IMR-90 (cell line): ENCODE data around the gene SIRT5.

Source experiments
- BHLHE40 ChIP-seq: fragments of 150-350 bp; IDR thresholded peaks from 2 replicates; pipeline ENCODE4 v1.6.1; 2016; ENCODE audit warnings: mild to moderate bottlenecking, low read depth, low read length
- MXI1 ChIP-seq: IDR thresholded peaks from 2 replicates; pipeline ENCODE4 v1.6.1; 2012; ENCODE audit warnings: low read depth, mild to moderate bottlenecking, low read length, moderate library complexity, borderline replicate concordance
- POLR2A ChIP-seq: IDR thresholded peaks from 2 replicates; pipeline ENCODE4 v1.6.1; 2012; ENCODE audit warnings: mild to moderate bottlenecking, low read depth, low read length
- RAD21 ChIP-seq: IDR thresholded peaks from 2 replicates; pipeline ENCODE4 v1.6.1; 2012; ENCODE audit warnings: low read length, improper control_type of control experiment
- TF ChIP-seq, protein P1 (sequence below): conservative IDR thresholded peaks from 2 replicates; pipeline ENCODE4 v1.5.1; 2012; ENCODE audit warnings: mild to moderate bottlenecking, low read depth, low read length, improper control_type of control experiment
- TF ChIP-seq, protein P2 (sequence below): fragments of 150-350 bp; IDR thresholded peaks from 2 replicates; pipeline ENCODE4 v1.6.1; 2017; ENCODE audit warnings: mild to moderate bottlenecking, antibody characterized with exemption, low read length, low read depth
- TF ChIP-seq, protein P3 (sequence below): fragments of 150-350 bp; IDR thresholded peaks from 2 replicates; pipeline ENCODE4 v1.6.1; 2016; ENCODE audit warnings: low read depth, mild to moderate bottlenecking, low read length, moderate library complexity, borderline replicate concordance

DNA sequence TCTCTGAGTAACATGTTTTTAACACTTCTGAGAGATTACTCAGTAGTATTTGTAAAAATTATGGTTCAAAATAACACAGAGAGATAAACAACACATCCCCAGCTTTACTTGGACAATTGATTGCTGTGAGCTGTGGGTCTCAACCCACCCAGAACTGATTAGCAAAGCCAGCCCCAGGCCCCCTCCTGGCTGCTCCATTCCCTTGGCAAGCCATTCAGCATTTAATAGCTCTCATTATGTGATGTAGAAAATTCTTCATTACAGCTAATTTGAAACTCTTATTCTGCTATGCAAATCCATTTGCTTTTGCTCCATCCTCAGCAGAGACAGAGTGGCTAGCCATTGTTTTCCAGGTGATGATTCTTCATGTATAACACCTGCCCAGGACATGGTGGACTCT is 16.6 kb upstream of the SIRT5 start:
- TF ChIP-seq, protein P1, sequence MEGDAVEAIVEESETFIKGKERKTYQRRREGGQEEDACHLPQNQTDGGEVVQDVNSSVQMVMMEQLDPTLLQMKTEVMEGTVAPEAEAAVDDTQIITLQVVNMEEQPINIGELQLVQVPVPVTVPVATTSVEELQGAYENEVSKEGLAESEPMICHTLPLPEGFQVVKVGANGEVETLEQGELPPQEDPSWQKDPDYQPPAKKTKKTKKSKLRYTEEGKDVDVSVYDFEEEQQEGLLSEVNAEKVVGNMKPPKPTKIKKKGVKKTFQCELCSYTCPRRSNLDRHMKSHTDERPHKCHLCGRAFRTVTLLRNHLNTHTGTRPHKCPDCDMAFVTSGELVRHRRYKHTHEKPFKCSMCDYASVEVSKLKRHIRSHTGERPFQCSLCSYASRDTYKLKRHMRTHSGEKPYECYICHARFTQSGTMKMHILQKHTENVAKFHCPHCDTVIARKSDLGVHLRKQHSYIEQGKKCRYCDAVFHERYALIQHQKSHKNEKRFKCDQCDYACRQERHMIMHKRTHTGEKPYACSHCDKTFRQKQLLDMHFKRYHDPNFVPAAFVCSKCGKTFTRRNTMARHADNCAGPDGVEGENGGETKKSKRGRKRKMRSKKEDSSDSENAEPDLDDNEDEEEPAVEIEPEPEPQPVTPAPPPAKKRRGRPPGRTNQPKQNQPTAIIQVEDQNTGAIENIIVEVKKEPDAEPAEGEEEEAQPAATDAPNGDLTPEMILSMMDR, result no peak
- TF ChIP-seq BHLHE40 (no peak), POLR2A (no peak), MXI1 (no peak), RAD21 (no peak)
- TF ChIP-seq, protein P2, sequence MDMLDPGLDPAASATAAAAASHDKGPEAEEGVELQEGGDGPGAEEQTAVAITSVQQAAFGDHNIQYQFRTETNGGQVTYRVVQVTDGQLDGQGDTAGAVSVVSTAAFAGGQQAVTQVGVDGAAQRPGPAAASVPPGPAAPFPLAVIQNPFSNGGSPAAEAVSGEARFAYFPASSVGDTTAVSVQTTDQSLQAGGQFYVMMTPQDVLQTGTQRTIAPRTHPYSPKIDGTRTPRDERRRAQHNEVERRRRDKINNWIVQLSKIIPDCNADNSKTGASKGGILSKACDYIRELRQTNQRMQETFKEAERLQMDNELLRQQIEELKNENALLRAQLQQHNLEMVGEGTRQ, result no peak
- TF ChIP-seq, protein P3, sequence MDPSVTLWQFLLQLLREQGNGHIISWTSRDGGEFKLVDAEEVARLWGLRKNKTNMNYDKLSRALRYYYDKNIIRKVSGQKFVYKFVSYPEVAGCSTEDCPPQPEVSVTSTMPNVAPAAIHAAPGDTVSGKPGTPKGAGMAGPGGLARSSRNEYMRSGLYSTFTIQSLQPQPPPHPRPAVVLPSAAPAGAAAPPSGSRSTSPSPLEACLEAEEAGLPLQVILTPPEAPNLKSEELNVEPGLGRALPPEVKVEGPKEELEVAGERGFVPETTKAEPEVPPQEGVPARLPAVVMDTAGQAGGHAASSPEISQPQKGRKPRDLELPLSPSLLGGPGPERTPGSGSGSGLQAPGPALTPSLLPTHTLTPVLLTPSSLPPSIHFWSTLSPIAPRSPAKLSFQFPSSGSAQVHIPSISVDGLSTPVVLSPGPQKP, result no peak
